H9 (cell line): ENCODE data around the gene AR. TPM values are rescaled to one million over a fixed set of nuclear protein-coding genes. Genes with fewer than 3 reads are reported as not detected.

ENCODE experiments used
- DNase-seq: peaks from one replicate; pipeline ENCODE4 v3.0.0-alpha.2; 2017
- H2AFZ ChIP-seq: one replicate; pipeline ENCODE4 v1.6.1; 2013; ENCODE audit warnings: mild to moderate bottlenecking, low read length, control low read depth, moderate library complexity
- H2AK5ac ChIP-seq: 2 replicates; pipeline ENCODE4 v1.6.1; 2013; ENCODE audit warnings: low read length, control low read depth, mixed read lengths; ENCODE audit not compliant: insufficient read length
- H2BK120ac ChIP-seq: one replicate; pipeline ENCODE4 v1.6.1; 2013; ENCODE audit warnings: low read depth, mild to moderate bottlenecking, low read length, control low read depth, inconsistent platforms; ENCODE audit not compliant: poor library complexity, severe bottlenecking
- H2BK12ac ChIP-seq: 2 replicates; pipeline ENCODE4 v1.6.1; 2013; ENCODE audit warnings: low read length, control low read depth, mixed read lengths, low read depth; ENCODE audit not compliant: insufficient read length
- H2BK15ac ChIP-seq: 2 replicates; pipeline ENCODE4 v1.6.1; 2013; ENCODE audit warnings: low read depth, low read length, control low read depth
- H2BK20ac ChIP-seq: one replicate; pipeline ENCODE4 v1.6.1; 2013; ENCODE audit warnings: low read depth, mild to moderate bottlenecking, low read length, control low read depth, inconsistent platforms; ENCODE audit not compliant: poor library complexity, severe bottlenecking
- H2BK5ac ChIP-seq: 2 replicates; pipeline ENCODE4 v1.6.1; 2013; ENCODE audit warnings: low read length, control low read depth, mixed read lengths; ENCODE audit not compliant: insufficient read length
- H3K14ac ChIP-seq: 2 replicates; pipeline ENCODE4 v1.6.1; 2013; ENCODE audit warnings: low read length, control low read depth; ENCODE audit not compliant: insufficient read depth
- H3K18ac ChIP-seq: 2 replicates; pipeline ENCODE4 v1.6.1; 2013; ENCODE audit warnings: low read depth, mild to moderate bottlenecking, mixed read lengths, low read length, control low read depth; ENCODE audit not compliant: insufficient read length
- H3K23ac ChIP-seq: 2 replicates; pipeline ENCODE4 v1.6.1; 2013; ENCODE audit warnings: low read length, control low read depth, mixed read lengths, low read depth; ENCODE audit not compliant: insufficient read length
- H3K23me2 ChIP-seq: 2 replicates; pipeline ENCODE4 v1.6.1; 2013; ENCODE audit warnings: low read depth, mild to moderate bottlenecking, mixed read lengths, low read length, control low read depth; ENCODE audit not compliant: insufficient read length, poor library complexity, severe bottlenecking
- H3K27ac ChIP-seq: 2 replicates; pipeline ENCODE4 v1.5.1; 2013; ENCODE audit warnings: low read length, control low read depth, mixed read lengths, low read depth; ENCODE audit not compliant: insufficient read length
- H3K27me3 ChIP-seq: 2 replicates; pipeline ENCODE4 v1.6.1; 2013; ENCODE audit warnings: low read length, control low read depth, inconsistent platforms; ENCODE audit not compliant: insufficient read depth
- H3K4ac ChIP-seq: 2 replicates; pipeline ENCODE4 v1.6.1; 2013; ENCODE audit warnings: low read depth, mild to moderate bottlenecking, control low read depth, inconsistent platforms, low read length, moderate library complexity
- H3K4me1 ChIP-seq: 2 replicates; pipeline ENCODE4 v1.6.1; 2013; ENCODE audit warnings: low read length, control low read depth, inconsistent platforms; ENCODE audit not compliant: insufficient read depth
- H3K4me2 ChIP-seq: 2 replicates; pipeline ENCODE4 v1.6.1; 2013; ENCODE audit warnings: low read length, control low read depth, mixed read lengths; ENCODE audit not compliant: insufficient read length, insufficient read depth
- H3K56ac ChIP-seq: 2 replicates; pipeline ENCODE4 v1.6.1; 2013; ENCODE audit warnings: low read depth, mild to moderate bottlenecking, mixed read lengths, low read length, control low read depth; ENCODE audit not compliant: insufficient read length
- H3K79me1 ChIP-seq: 2 replicates; pipeline ENCODE4 v1.6.1; 2013; ENCODE audit warnings: low read depth, mild to moderate bottlenecking, moderate library complexity, low read length, control low read depth, inconsistent platforms; ENCODE audit not compliant: insufficient read depth, poor library complexity, severe bottlenecking
- H3K79me2 ChIP-seq: 2 replicates; pipeline ENCODE4 v1.6.1; 2013; ENCODE audit warnings: low read length, control low read depth, inconsistent platforms; ENCODE audit not compliant: insufficient read depth
- H3K9ac ChIP-seq: 2 replicates; pipeline ENCODE4 v1.6.1; 2013; ENCODE audit warnings: low read length, control low read depth, mixed read lengths; ENCODE audit not compliant: insufficient read length; ENCODE audit errors: extremely low read depth
- H3K9me3 ChIP-seq: one replicate; pipeline ENCODE4 v1.6.1; 2013; ENCODE audit warnings: low read depth, low read length, inconsistent platforms; ENCODE audit not compliant: control insufficient read depth
- H3T11ph ChIP-seq: one replicate; pipeline ENCODE4 v1.6.1; 2013; ENCODE audit warnings: mild to moderate bottlenecking, low read length, control low read depth, inconsistent platforms
- H4K20me1 ChIP-seq: one replicate; pipeline ENCODE4 v1.6.1; 2013; ENCODE audit not compliant: control insufficient read depth, insufficient read length, insufficient read depth
- H4K5ac ChIP-seq: 2 replicates; pipeline ENCODE4 v1.6.1; 2013; ENCODE audit warnings: low read depth, mild to moderate bottlenecking, mixed read lengths, low read length, control low read depth; ENCODE audit not compliant: insufficient read length
- H4K8ac ChIP-seq: replicated peaks from 2 replicates; pipeline ENCODE4 v1.6.1; 2013; ENCODE audit warnings: low read length, control low read depth, mixed read lengths, low read depth; ENCODE audit not compliant: insufficient read length
- H4K91ac ChIP-seq: 2 replicates; pipeline ENCODE4 v1.6.1; 2013; ENCODE audit warnings: low read depth, mild to moderate bottlenecking, moderate library complexity, mixed read lengths, low read length, control low read depth; ENCODE audit not compliant: insufficient read length
- H3K27ac Mint-ChIP-seq, 3 experiments: 2 replicates in 2 of 3; 3 replicates in 1 of 3; pipeline ENCODE4 v1.8.0; 2020 to 2021; ENCODE audit warnings: mixed read lengths in 3 of 3, mild to moderate bottlenecking in 1 of 3, moderate library complexity in 1 of 3
- H3K27me3 Mint-ChIP-seq: 2 replicates; pipeline ENCODE4 v1.8.0; 2021; ENCODE audit warnings: low read depth, mild to moderate bottlenecking, moderate library complexity, mixed read lengths
- H3K36me3 Mint-ChIP-seq, 3 experiments: 2 replicates in 2 of 3; 3 replicates in 1 of 3; pipeline ENCODE4 v1.8.0; 2020 to 2021; ENCODE audit warnings: low read depth in 3 of 3, mixed read lengths in 3 of 3; ENCODE audit not compliant: insufficient read depth in 1 of 3
- H3K4me1 Mint-ChIP-seq, 2 experiments: 2 replicates each; pipeline ENCODE4 v1.8.0; 2020; ENCODE audit warnings: mixed read lengths in 2 of 2
- H3K4me3 Mint-ChIP-seq, 2 experiments: 2 replicates in 1 of 2; 3 replicates in 1 of 2; pipeline ENCODE4 v1.8.0; 2020 to 2021; ENCODE audit warnings: mild to moderate bottlenecking in 2 of 2, mixed read lengths in 2 of 2, moderate library complexity in 1 of 2
- H3K9me3 Mint-ChIP-seq, 2 experiments: 2 replicates in 1 of 2; 3 replicates in 1 of 2; pipeline ENCODE4 v1.8.0; 2020; ENCODE audit warnings: mild to moderate bottlenecking in 2 of 2, mixed read lengths in 2 of 2, moderate library complexity in 1 of 2
- WGBS: extraction: QIAGEN DNeasy Blood & Tissue Kit; methylation state at CpG from one replicate; pipeline ENCODE4 v1.1.7; 2013; ENCODE audit warnings: missing lambda C conversion rate, low lambda C conversion rate, mixed read lengths; ENCODE audit not compliant: insufficient read length; ENCODE audit errors: extremely low coverage; 5-methylcytosine and 5-hydroxymethylcytosine counted together
- total RNA-seq: library from RNA; stranded (reverse); gene quantifications from 2 replicates; pipeline ENCODE4 v1.2.1, GENCODE V29; 2021
- TF ChIP-seq, protein P1 (sequence below): fragments of 200-600 bp; sonication (generic); conservative IDR thresholded peaks from 3 replicates; pipeline ENCODE4 v1.8.0; 2021; ENCODE audit warnings: antibody characterized with exemption, mild to moderate bottlenecking

Gene AR
- total RNA-seq, 1 experiment from 2014 or later = 3.5 TPM

DNA sequence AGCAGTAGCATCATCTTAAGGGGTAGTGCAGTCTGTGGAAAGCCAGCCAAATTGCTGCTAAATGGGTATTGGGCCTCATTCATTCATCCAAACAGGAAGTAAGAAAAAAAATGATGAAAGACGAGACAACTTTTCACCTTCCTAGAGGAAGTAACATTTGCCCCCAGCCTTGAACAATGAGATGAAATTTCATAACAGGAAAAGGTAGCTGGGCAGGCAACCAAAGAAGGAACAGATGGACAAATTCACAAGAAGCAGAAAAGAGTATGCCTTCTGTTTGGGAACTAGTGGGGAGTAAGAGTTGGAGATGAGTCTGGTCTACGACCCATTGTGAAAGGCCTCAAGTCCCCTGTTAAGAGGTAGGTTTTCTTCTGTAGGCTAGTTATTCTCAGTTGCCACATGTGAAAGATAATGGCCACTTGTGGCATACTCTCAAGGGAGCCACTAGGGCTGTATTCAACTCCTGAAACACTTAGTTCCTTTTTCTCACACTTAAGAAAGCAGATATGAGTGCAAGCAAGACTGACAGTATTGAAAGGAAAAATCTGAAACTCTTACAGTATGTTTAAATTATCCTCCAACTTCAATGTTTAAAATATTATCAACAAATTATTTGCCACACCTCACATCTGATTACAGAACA lies 190.4 kb downstream of the AR start:
- Histone ChIP-seq H2BK120ac (no peak overlapping the region), H4K91ac (no peak overlapping the region), H3K14ac (no peak overlapping the region), H2BK12ac (no peak overlapping the region), H4K5ac (no peak overlapping the region), H3K79me2 (no peaks in the 10 kb centered on the region), H4K8ac (no peak overlapping the region), H3K4ac (no peak overlapping the region), H3K9me3 (peaks cover 32% of the 10 kb centered on the region), H3K79me1 (no peaks in the 10 kb centered on the region), H3K4me1 (no peaks in the 10 kb centered on the region), H2AK5ac (no peak overlapping the region), H2BK15ac (no peak overlapping the region), H3T11ph (no peak overlapping the region), H3K4me2 (no peak overlapping the region), H3K23ac (no peak overlapping the region), H4K20me1 (no peaks in the 10 kb centered on the region), H3K27me3 (no peaks in the 10 kb centered on the region), H3K9ac (no peak overlapping the region), H2BK20ac (no peak overlapping the region), H3K27ac (no peak overlapping the region), H3K56ac (no peak overlapping the region), H2BK5ac (no peak overlapping the region), H3K18ac (no peak overlapping the region), H3K23me2 (no peaks in the 10 kb centered on the region), H2AFZ (no peak overlapping the region)
- WGBS = no CpG with 5 or more reads among the region's 2 CpGs
- Mint-ChIP-seq H3K4me3 (no peak overlapping the region), H3K27me3 (no peaks in the 10 kb centered on the region; the same call in 1 of the 2 replicates), H3K27ac (no peak overlapping the region), H3K9me3 (peaks cover 39 to 52% of the 10 kb centered on the region in 2 experiments), H3K36me3 (peaks cover 0 to 3% (median 0%) of the 10 kb centered on the region in 3 experiments; a peak in 2 of 7 replicates), H3K4me1 (no peaks in the 10 kb centered on the region)
- TF ChIP-seq, protein P1, sequence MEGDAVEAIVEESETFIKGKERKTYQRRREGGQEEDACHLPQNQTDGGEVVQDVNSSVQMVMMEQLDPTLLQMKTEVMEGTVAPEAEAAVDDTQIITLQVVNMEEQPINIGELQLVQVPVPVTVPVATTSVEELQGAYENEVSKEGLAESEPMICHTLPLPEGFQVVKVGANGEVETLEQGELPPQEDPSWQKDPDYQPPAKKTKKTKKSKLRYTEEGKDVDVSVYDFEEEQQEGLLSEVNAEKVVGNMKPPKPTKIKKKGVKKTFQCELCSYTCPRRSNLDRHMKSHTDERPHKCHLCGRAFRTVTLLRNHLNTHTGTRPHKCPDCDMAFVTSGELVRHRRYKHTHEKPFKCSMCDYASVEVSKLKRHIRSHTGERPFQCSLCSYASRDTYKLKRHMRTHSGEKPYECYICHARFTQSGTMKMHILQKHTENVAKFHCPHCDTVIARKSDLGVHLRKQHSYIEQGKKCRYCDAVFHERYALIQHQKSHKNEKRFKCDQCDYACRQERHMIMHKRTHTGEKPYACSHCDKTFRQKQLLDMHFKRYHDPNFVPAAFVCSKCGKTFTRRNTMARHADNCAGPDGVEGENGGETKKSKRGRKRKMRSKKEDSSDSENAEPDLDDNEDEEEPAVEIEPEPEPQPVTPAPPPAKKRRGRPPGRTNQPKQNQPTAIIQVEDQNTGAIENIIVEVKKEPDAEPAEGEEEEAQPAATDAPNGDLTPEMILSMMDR = no peak
- DNase-seq = no peak
